DMS 273 treated with DMSO at 0.1 percent for 48 hours (cell line): ENCODE data around the gene ACTL8.

Experiments used
- DNase-seq: peaks from one replicate; lab custom pipeline; 2025; lab: John Stamatoyannopoulos, UW

ACTL8 gene, protein sequence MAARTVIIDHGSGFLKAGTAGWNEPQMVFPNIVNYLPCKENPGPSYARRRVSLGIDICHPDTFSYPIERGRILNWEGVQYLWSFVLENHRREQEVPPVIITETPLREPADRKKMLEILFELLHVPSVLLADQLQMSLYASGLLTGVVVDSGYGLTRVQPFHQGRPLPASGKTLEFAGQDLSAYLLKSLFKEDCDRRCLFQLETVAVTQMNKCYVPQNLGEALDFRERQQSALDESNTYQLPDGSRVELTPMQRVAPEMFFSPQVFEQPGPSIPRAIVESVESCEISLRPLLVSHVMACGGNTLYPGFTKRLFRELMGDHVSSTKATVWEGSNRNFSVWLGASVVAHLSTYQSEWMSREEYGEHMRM

DNA sequence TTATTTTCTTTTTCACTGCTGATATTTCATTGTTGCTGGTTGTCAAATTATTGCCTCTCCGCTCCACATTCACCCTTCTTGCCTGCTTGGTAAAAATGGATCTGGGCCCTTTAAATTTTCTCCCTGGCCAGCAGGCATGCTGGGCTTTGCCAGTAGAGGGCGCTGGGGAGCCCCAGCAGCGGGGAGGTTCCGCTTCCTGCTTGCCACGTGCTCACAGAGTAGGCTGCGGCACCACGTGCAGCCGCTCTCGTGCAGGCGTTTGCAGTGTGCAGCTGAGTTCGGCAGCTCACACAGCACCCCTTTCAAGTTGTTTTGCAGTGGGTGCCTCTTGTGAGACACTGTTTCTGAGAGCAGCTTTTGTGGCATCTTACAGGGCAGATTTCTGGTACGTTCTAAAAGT, at the start of gene ACTL8:
Gene ACTL8, plus strand, starts transcription at position 214 of the 400 bp plus-strand sequence. CDS start 67,676 bp downstream, outside the sequence.
- no peak for DNase-seq

DNA sequence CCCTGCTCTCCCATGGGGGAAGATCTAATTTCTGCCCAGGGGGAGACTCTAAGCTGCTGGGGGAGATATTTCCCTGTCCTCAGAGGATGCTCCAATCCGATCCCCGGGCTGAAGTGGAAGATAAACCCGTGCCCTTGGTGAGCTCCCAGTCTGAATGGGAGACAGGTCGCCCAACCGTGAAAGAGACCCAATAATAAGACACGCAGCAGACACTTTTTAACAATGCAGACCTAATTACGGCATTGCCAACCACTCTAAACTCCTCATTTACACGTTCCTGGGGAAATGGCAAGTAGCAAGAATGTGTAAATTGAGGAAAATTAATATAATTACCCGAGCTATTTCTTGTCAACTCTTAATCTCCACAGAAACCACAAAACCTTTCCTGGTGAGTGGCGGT, 48.7 kb upstream of the ACTL8 start:
- no peak for DNase-seq

DNA sequence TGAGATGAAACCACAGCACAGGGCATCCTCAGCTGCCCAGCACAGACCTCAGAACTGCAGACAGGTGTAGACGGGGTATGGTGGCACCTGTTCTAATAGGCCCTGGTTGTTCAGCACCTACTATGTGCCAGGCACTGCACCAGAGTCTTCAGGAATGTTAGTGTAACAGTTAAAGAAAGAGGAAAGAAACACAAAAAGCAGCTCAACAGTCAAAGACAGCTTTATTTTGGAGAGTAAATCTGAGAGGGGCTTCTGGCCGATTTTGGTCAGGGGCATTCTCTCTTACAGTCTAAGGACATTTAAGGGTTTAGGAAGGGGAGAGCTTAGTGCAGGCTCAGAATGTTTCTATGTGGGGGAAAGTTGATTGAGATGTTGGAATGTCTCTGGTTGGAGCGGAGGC, 45.2 kb upstream of the ACTL8 start:
- no peak for DNase-seq

DNA sequence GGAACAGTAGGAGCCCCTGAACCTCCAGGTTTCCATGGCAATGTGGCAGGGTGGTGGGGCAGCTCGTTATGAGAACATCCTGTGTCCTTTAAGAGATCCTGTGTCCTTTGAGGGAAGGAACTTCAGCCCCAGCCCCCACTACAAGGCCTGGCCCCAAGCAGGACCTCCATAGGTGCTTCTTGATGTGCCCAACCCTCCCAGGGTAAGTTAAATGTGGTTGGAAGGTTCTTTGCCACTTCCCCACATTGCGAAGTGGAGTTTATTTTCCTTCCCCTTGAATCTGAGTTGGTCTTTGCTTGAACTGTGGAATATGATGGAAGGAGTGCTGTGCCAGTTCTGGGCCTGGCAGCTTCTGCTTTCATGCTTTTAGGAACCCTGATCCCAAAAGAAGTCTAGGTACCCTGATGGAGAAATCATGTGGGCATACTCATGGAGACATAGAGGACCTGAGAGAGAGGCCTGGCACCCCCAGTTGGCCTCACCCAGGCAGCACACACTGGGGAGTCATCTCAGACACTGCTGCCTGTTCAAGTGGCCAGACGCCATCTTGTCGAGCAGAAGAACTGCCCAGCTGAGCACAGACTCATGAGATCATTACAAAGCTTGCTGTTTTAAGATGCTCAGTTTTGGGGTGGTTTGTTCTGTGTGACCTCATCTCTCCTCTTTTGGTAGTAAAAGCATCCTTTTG, 44.1 kb upstream of the ACTL8 start:
- DNase-seq = no peak

DNA sequence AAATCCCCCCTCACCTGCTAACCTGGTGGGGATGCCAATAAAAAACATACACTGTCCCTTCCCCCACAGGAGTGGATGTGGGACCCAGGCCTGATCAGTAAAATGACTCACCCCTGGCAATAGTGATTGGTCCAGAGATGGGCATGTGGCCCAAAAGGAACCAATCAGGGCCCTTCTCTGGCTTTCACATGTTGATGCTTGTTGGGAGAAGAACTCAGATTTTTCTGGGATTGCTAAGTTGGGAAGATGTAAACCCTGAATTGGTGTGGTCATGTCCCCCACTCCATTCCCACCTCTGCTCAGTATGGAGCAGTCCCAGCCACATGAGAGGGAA, 43.6 kb upstream of the ACTL8 start:
- DNase-seq = no peak

DNA sequence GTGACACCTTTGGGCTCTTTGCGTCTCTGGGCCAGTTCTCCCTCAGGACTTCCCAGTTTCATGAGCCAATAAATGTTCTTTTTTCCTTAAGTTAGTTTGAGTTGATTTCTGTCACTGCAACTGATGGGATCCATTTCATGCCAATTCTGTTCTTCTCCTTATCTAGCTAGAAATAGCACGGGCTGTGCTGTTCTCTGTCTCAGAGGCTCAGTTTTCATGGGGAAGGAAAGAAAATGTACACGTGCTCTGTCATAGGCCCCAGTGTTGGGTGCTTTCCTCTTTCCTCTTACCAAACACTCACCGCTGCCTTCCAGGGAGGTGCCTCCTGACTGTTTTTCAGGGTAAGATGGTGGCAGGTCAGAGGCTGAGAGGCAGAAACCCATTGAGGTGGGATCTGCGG, 43.2 kb upstream of the ACTL8 start:
- no peak for DNase-seq

DNA sequence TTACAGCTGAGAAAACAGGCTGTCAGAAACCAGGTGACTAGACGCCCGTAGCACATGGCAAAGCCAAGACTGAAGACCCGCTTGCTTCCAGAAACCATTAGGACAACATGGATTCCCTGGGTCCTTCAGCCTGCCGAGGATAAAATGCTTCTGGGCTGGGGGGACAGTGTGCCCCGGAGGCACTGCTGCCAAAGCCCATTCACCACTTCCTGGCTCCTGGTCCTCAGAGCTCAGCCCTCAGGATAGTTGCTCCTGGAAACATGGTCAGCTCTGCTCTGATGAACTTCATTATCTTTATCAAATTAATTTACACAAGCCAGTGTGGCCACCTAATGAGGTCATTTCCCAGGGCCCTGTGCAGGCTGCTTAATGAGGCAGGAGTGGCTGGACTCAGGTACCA, 41.1 kb upstream of the ACTL8 start:
- DNase-seq = no peak

DNA sequence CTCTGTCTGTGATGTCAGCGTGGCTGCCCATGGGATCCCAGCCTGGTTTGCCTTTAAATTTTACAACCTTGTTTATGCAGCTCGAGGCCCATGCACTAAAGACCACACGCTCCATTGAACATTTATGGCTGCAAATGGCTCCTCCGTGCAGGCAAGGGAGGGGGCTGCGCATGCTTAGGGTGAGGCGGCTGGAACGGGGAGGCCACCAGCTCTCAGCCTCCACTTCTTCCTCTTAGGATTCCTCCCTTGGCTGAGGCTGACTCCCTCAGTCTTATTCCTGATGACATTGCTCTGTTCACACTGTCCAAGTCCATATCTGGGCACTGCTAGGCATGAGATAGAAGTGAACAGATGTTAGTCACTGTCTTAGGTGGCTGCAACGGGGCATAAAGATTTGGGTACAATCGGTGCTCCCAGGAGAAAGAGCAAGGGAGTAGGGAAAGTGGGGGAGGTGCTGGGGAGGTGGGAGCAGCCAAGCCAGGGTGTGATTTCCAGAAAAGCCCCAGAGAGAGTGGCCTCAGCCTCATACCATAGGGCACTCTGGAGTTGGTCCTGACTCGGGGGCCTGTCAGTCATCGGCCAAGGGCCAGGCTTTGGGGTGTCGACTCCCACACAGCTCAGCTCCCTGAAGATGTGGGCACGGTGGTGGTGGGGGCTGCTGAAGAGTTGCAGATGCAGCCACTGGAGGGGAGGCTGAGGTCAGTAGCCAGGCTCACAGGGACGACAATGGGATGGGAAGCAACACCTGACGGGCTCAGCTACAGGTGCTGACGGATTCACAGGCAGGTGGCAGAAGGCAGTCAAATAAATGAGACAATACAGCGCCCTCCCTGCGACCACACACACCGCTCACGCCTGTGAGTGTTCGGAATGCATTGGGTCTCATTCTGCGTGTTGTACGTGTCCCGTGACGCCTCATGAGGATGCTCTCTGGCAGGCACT, 37.3 kb upstream of the ACTL8 start:
- DNase-seq = no peak

DNA sequence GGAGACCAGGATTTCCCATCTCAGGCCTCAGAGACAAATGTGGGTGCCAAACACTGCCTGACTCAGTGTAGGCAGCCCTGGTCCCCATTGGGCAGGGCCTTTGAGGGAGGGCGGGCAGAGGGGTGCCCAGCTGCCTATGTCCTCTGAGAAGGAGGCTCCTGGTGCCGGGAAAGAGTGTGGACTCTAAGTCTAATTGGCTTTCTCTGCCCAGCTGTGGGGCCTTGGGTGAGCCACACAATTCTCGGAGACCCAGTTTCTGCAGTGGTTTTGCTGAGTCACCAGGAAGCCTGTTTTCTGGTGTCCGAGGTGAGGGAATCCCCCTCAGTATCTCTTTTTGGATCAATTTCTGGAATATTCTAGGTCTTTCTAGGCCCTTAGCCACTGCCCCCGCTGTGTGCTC, 35.3 kb upstream of the ACTL8 start:
- DNase-seq = no peak

DNA sequence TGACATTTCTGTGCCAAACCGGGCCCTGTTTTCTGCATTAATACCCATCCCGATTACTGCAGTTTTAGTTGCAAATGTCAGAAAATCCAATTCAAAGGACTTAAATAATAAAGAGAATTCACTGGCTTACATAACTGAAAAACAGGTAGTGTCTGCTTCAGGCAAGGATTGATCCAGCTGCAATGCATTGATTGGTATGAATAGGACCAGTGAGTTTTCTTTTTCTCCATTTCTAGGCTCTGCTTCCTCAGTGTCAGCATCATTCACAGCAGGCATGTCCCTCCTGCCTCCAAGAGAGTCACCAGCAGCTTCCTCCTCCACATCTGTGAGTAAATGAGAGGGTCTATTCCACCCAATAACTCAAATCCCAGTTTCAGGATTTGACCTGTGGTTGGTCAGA, 33.7 kb upstream of the ACTL8 start:
- DNase-seq = no peak

DNA sequence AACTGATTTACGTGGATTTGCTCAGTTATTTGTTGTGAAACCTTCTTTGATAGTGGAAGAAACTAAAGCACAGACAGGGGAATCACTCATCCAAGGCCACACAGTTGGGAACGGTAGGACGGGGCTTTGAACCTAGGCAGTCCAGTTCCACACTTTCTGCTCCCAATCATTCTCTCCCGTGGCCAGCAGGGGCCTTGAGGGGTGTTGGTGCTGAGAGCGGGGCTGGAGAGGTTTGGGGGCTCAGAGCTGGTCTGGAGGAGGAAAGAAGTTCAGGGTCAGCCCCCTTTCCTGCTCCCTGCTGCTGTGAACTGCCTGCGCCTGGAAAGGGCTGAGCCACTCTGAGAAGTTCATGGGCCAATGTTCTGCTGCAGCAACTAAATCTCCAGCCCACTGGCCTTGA, 31.4 kb upstream of the ACTL8 start:
- DNase-seq = no peak

DNA sequence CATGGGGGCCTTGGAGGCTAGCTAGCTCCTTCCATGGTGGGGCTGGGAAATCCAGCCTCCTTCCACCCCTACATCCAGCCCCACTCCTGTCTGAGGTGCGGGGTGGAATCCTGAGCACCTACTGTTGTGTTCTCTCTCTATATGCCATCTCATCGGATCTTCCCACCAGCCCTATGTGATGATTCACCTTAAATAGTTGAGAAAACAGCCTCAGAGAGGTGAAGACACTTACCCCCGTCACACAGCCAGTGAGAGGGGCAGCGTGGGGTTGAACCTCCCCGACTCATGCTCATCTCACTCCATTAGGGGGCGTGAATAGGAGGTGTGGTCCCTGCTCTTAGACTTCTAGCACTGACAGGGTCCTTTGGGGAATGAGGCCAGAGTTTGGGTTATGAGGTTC, 31.0 kb upstream of the ACTL8 start:
- DNase-seq = no peak

DNA sequence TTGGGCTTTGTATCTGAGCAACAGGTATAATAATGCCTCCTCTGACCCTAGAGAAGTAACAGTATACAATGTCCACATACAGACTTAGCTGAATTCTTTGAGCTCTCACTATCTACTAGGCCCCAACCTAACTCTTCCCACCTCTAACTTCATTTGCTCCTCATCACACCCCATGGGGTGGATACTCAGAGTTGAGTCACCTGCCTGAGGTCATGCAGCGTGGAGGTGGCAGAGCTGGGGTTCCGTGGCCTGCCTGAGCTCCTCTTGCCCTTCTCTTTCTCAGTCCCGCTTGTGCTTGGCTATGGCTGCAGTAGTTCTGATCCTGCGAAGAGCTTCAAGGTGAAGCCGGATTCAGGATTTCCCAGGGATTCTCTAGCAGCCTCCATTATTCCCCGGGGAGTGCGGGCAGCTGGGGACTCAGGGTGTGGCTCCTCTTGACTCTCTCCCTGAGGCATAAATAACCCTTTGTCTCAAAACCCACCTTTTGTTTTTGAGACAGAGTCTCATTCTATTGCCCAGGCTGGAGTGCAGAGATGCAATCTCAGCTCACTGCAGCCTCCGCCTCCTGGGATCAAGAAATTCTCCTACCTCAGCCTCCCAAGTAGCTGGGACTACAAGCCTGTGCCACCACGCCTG, 29.9 kb upstream of the ACTL8 start:
- no peak for DNase-seq

DNA sequence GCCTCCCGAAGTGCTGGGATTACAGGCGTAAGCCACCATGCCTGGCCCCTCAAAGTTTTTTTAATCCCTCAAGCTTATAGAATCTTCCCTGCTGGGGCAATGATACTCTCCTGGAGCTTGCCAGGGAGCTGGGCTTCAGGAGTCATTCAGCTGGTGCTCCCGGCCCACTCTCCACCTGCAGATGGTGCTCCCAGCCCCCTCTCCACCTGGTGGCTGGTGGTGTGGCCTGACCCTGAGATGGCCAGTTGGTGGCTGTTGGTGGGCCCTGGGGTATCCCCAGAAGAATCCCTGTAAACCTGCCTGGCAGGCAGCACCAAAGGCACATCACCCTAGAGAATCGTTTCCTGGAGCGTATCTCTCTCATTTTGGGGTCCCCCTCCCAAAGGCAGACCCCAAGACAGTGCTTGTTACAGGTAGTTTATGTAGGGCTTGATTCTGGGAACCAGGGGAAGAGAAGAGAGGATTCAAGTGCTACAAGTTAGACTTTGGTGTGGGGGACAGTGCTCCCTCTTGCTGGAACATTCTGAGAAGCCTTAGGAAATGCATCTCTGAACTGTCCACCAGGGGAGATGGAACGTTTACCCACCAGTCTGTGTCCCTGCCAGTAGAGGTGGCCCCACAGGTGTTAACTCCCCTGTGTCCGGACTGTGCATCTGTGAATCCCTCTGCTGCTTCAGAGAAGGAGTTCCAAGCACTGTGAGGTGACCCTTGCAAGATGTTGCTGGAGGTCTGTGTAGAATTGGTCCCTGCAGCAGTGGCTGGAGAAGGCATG, 29.1 kb upstream of the ACTL8 start:
- no peak for DNase-seq

DNA sequence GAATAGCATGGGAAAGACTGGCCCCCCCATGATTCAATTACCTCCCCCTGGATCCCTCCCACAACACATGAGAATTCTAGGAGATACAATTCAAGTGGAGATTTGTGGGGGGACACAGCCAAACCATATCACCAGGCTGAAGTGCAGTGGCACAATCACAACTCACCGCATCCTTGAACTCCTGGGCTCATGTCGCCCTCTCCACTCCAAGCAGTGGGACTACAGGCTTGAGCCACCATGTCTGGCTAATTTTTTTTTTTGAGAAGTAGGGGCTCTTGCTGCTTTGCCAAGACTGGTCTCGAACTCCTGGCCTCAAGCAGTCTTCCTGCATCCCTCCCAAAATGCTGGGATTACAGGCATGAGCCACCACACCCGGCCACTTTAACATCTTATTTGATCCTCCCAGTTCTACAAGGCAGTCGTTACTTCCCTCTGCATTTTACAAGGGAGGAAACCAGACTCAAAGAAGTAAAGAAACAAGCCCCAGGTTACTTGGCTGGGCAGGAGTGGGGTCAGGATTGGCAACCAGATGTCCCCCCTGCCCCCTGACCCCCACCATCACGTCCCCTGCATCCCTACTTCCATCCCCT, 26.9 kb upstream of the ACTL8 start:
- no peak for DNase-seq

DNA sequence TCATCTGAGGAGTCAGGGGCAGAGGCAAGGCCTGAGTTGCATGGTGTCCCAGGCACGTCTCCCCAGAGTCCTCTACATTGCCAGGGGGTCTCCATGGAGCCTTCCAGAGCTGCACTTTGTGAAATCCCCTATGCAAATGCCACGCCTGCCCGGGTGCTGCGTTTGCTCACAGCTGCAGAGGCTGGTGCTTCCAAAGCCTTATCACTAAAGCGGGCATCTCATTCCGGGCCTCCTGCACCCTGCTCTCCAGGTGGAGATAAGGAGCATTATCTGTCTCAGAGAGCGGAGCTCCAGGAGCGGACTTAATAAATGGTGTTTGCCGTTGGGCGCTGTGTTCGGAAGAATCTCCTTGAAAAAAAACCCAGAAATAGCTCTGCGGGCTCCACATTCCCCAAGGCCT, 25.9 kb upstream of the ACTL8 start:
- DNase-seq = no peak

DNA sequence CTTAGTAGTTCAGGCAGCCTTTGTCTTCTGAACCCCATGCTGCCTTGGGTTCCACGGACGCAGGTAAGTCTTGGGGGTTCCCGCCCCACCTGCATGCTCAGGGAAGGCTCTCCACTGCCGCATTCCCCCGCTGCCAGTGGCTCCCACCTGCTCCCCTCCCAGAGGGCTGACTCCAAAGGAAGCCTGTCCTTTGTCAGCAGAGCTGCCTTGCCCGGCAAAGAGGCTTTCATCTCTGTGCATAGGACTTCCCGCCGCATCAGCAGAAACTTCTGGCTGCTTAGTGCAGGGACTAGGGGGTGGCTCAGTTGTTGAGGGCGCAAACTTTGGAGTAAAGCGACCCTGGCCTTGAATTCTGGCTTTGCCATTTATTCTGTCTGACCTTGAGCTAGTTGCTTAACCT, 25.2 kb upstream of the ACTL8 start:
- DNase-seq = no peak

DNA sequence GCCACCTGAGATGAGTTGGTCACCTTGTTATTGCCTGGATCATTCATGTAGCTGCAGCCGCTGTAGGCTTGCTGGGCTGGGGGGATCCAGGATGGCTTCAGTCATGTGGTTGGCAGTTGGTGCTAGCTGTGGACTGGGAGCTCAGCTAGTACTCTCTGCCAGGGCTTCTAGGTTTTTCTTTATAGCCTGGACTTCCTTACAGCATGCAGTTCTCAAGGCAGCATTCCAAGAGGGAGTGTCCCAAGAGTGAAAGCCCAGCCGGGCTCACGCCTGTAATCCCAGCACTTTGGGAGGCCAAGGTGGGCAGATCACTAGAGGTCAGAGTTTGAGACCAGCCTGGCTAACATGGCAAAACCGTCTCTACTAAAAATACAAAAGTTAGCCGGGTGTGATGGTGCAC, 23.7 kb upstream of the ACTL8 start:
- DNase-seq = no peak

DNA sequence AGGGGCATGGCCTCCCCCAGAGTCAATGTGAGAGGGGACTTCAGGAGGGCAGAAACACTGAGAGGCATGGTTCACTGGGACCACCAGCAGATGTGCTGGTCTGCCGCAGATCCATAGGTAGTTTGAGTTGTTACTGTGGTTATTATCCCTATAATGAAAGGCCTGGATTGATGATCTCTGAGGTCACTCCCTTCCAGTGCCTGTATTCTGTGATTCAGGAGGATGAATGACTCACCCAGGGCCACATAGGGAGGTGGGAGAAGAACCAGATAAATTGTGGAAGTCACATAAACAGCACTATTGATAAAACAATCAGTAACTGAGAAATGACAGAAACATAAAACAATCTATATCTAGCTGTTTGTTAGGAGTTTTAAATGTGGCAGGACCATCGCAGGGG, 22.7 kb upstream of the ACTL8 start:
- no peak for DNase-seq

DNA sequence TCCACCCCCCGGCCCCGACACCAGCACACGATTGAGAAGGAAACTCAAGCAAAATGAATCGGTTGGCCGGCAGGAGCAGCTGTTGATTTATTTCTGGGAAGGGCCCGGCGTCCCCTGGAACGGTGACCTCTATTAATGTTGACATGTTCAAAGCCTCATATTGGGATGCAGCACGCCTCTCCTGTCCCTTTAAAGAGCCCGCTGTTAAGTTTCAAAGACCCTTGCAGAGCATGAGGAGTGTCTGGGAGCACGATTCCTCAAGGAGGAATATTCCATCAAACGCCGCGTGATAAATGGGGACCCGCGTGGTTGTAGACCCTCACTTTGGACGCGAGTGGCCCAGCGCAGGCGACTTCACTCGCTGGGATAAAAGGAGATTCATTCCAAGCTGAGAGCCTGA, 21.5 kb upstream of the ACTL8 start:
- no peak for DNase-seq

DNA sequence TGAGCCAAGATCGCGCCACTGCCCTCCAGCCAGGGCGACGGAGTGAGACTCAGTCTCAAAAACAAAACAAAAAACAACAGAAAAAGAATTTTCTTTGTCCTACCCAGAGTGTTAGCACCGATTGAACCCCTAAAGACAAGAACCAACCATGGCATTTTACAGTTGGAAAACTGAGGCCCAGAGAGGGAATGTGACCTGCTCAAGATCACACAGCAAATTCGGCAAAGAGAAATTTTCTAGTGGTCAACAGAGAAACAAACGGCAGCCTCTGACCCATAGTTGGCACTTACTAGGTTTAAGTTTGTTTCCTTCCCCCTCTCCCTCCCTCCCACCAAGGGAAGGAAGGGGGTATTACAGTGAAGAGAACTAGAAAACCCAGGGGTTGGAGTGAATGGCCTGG, 20.5 kb upstream of the ACTL8 start:
- DNase-seq = no peak
